HG03354 (cell line): ENCODE data around the gene PLXNA1.

Experiments used
- ATAC-seq: cut with Tn5 transposase; IDR thresholded peaks from one replicate; pipeline ENCODE4 v1.9.1; 2021; ENCODE audit warnings: mild to moderate bottlenecking; ENCODE audit not compliant: unreplicated experiment, poor library complexity, severe bottlenecking

Gene PLXNA1

GRCh38 chr3:127030508-127031412 is 47.8 kb downstream of the PLXNA1 start:
- ATAC-seq: no peak

GRCh38 chr3:127031413-127031810 is 48.5 kb downstream of the PLXNA1 start:
- no peak for ATAC-seq

DNA sequence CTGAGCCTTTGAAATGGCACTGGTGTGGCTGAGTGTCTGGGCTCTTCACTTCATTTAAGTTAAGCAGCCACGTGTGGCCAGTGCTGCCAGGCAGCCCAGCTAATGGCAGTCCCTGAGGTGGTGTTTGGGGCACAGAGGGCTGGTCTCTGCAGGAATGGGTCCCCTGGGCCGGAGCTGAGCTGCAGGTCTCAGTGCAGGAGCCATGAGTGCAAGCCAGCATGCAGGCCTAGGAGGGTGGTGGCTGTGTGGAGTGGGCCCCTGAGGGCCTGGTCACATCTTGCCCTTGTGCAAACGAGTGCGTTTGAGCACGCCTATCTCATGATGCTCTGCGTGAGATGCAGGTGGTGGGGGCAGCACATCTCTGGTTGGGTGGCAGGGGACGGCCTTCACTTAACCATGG is 48.9 kb downstream of the PLXNA1 start:
- no peak for ATAC-seq

DNA sequence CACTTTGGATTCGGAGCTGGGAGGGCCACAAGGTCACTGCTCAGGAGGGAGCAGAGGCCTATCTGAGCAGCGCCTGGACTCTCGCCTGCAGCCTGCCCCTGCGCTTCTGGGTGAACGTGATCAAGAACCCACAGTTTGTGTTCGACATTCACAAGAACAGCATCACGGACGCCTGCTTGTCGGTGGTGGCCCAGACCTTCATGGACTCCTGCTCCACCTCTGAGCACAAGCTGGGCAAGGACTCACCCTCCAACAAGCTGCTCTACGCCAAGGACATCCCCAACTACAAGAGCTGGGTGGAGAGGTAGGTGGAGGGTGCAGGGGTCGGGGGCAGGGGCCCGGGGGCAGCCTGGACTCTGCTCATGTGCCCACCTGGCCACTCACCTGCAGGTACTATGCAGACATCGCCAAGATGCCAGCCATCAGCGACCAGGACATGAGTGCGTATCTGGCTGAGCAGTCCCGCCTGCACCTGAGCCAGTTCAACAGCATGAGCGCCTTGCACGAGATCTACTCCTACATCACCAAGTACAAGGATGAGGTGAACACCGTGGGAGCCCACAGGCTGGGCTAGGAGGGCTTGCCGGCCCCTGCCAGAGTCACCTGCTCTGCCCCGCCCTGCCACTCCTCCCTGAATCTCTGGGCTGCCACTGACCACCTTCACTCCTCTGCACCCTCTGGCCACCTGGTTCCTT is 49.5 kb downstream of the PLXNA1 start:
- no peak for ATAC-seq
